Neural cell (in vitro differentiated cells): Measurements from ENCODE around the gene VIT. TPM values are rescaled to one million over a fixed set of nuclear protein-coding genes. Genes with fewer than 3 reads are reported as not detected.
A peak's percentile ranks its signal among the peaks of the same experiment; 100 is the strongest.

Experiments
- H2AFZ ChIP-seq: fragments of 200-600, 300-800 bp; sonication (generic), shearing (Covaris generic); 2 replicates; pipeline ENCODE4 v1.6.0; 2014; ENCODE audit warnings: low read depth, mild to moderate bottlenecking, antibody characterized with exemption, low read length, moderate library complexity
- H3F3A ChIP-seq: fragments of 200-600 bp; shearing (Covaris generic); 2 replicates; pipeline ENCODE4 v1.6.1; 2016; ENCODE audit warnings: mild to moderate bottlenecking, moderate library complexity, mixed read lengths, antibody characterized with exemption, low read length; ENCODE audit not compliant: insufficient read depth, poor library complexity, severe bottlenecking
- H3K27ac ChIP-seq: fragments of 200-600, 300-800 bp; sonication (generic), shearing (Covaris generic); 2 replicates; pipeline ENCODE4 v1.5.1; 2014; ENCODE audit warnings: mild to moderate bottlenecking, low read length, moderate library complexity
- H3K27me3 ChIP-seq: fragments of 300-800, 200-600 bp; sonication (generic), shearing (Covaris generic); 2 replicates; pipeline ENCODE4 v1.6.0; 2014; ENCODE audit warnings: mild to moderate bottlenecking, low read depth, low read length, moderate library complexity; ENCODE audit not compliant: insufficient read depth
- H3K36me3 ChIP-seq: fragments of 300-800, 200-600 bp; sonication (generic), shearing (Covaris generic); 2 replicates; pipeline ENCODE4 v1.5.1; 2014; ENCODE audit warnings: mild to moderate bottlenecking, antibody characterized with exemption, low read length, moderate library complexity; ENCODE audit not compliant: insufficient read depth
- H3K4me2 ChIP-seq: fragments of 300-800, 200-600 bp; sonication (generic), shearing (Covaris generic); 2 replicates; pipeline ENCODE4 v1.6.0; 2014; ENCODE audit warnings: mild to moderate bottlenecking, low read length
- H3K4me3 ChIP-seq: fragments of 300-800, 200-600 bp; sonication (generic), shearing (Covaris generic); 2 replicates; pipeline ENCODE4 v1.5.1; 2014; ENCODE audit warnings: mild to moderate bottlenecking, low read length, moderate library complexity
- H3K79me2 ChIP-seq: fragments of 200-600 bp; shearing (Covaris generic); replicated peaks from 2 replicates; pipeline ENCODE4 v1.6.0; 2014; ENCODE audit warnings: mild to moderate bottlenecking, low read length, moderate library complexity; ENCODE audit not compliant: insufficient read depth
- H3K9ac ChIP-seq: fragments of 300-800, 200-600 bp; sonication (generic), shearing (Covaris generic); 2 replicates; pipeline ENCODE4 v1.6.1; 2016; ENCODE audit warnings: mild to moderate bottlenecking, low read length, mixed read lengths
- H3K9me2 ChIP-seq: fragments of 200-600 bp; shearing (Covaris generic); 2 replicates; pipeline ENCODE4 v1.6.1; 2016; ENCODE audit warnings: mild to moderate bottlenecking, low read length, mixed read lengths; ENCODE audit not compliant: insufficient read depth
- H3K9me3 ChIP-seq: fragments of 200-600, 300-800 bp; sonication (generic), shearing (Covaris generic); 2 replicates; pipeline ENCODE4 v1.6.1; 2016; ENCODE audit warnings: mild to moderate bottlenecking, mixed run types, low read length, moderate library complexity, mixed read lengths
- H4K20me1 ChIP-seq: fragments of 200-600 bp; shearing (Covaris generic); 2 replicates; pipeline ENCODE4 v1.6.1; 2016; ENCODE audit warnings: mild to moderate bottlenecking, mixed run types; ENCODE audit not compliant: insufficient read depth
- CTCF ChIP-seq: fragments of 450-650 bp; IDR thresholded peaks from 2 replicates; pipeline ENCODE4 v1.5.1; 2014; ENCODE audit warnings: antibody characterized with exemption, mild to moderate bottlenecking, moderate library complexity; ENCODE audit not compliant: poor library complexity, severe bottlenecking
- EP300 ChIP-seq: fragments of 450-650 bp; conservative IDR thresholded peaks from 2 replicates; pipeline ENCODE4 v1.6.1; 2014; ENCODE audit warnings: antibody characterized with exemption, mild to moderate bottlenecking, moderate library complexity; ENCODE audit not compliant: poor library complexity, severe bottlenecking
- EZH2 ChIP-seq: fragments of 200-600, 300-800 bp; shearing (Covaris generic), sonication (generic); IDR thresholded peaks from 2 replicates; pipeline ENCODE4 v1.6.1; 2014; ENCODE audit warnings: antibody characterized with exemption, low read length, borderline replicate concordance, mild to moderate bottlenecking; ENCODE audit not compliant: insufficient read depth, poor library complexity, severe bottlenecking
- MXI1 ChIP-seq: fragments of 450-650 bp; conservative IDR thresholded peaks from 2 replicates; pipeline ENCODE4 v1.6.1; 2014; ENCODE audit warnings: antibody characterized with exemption, mild to moderate bottlenecking; ENCODE audit not compliant: poor library complexity, severe bottlenecking
- POLR2AphosphoS5 ChIP-seq: IDR thresholded peaks from 2 replicates; pipeline ENCODE4 v1.6.1; 2012
- RAD21 ChIP-seq: fragments of 450-650 bp; conservative IDR thresholded peaks from 2 replicates; pipeline ENCODE4 v1.6.1; 2014; ENCODE audit warnings: antibody characterized with exemption, mild to moderate bottlenecking, moderate library complexity
- REST ChIP-seq: IDR thresholded peaks from 2 replicates; pipeline ENCODE4 v1.6.1; 2012; ENCODE audit warnings: borderline replicate concordance
- SMC3 ChIP-seq: fragments of 450-650 bp; conservative IDR thresholded peaks from 2 replicates; pipeline ENCODE4 v1.6.1; 2014; ENCODE audit warnings: antibody characterized with exemption, mild to moderate bottlenecking, moderate library complexity; ENCODE audit not compliant: poor library complexity
- TAF1 ChIP-seq: IDR thresholded peaks from 2 replicates; pipeline ENCODE4 v1.6.1; 2012; ENCODE audit warnings: low read depth
- polyA plus RNA-seq: library from polyadenylated mRNA; depleted of rRNA; stranded (reverse); fragments of >200 nt; gene quantifications from 2 replicates; pipeline ENCODE4 v1.2.3, GENCODE V29; 2014

Gene VIT
- polyA plus RNA-seq, 1 donor from 2014 or later = not detected

- H4K20me1 ChIP-seq = no peaks in the 10 kb centered on the region
- H3K4me2 ChIP-seq = no peak overlapping the region
- H3K79me2 ChIP-seq = no peaks in the 10 kb centered on the region
- no peaks in the 10 kb centered on the region for H3K9me2 ChIP-seq
- H3K9me3 ChIP-seq = no peaks in the 10 kb centered on the region
- H3K4me3 ChIP-seq = no peak overlapping the region
- TF ChIP-seq REST (no peak), EP300 (no peak), TAF1 (no peak), POLR2AphosphoS5 (no peak), SMC3 (peak; percentile 76), MXI1 (no peak), CTCF (peak; percentile 81), RAD21 (peak; percentile 75), EZH2 (no peak)
- H3F3A ChIP-seq = no peaks in the 10 kb centered on the region
- no peak overlapping the region for H3K9ac ChIP-seq
- H3K27ac ChIP-seq = no peak overlapping the region
- no peaks in the 10 kb centered on the region for H3K36me3 ChIP-seq
- no peaks in the 10 kb centered on the region for H3K27me3 ChIP-seq
- H2AFZ ChIP-seq = no peak overlapping the region
Measured at GRCh38 chr2:36785179-36785795, 88.8 kb downstream of the VIT start.

GRCh38 chr2:36789181-36789804 lies 92.8 kb downstream of the VIT start:
- Histone ChIP-seq H3K27ac (no peak overlapping the region), H4K20me1 (no peaks in the 10 kb centered on the region), H3K27me3 (no peaks in the 10 kb centered on the region), H3K9ac (no peak overlapping the region), H3K4me3 (no peak overlapping the region), H3K9me2 (no peaks in the 10 kb centered on the region), H3K79me2 (no peaks in the 10 kb centered on the region), H3K4me2 (no peak overlapping the region), H3K36me3 (no peaks in the 10 kb centered on the region), H2AFZ (no peak overlapping the region), H3K9me3 (no peaks in the 10 kb centered on the region), H3F3A (no peaks in the 10 kb centered on the region)
- TF ChIP-seq SMC3 (no peak), REST (no peak), CTCF (no peak), MXI1 (no peak), RAD21 (no peak), EP300 (no peak), POLR2AphosphoS5 (no peak), TAF1 (no peak), EZH2 (no peak)
